ENCODE results near the gene MTHFD1L.

MTHFD1L gene

DNA sequence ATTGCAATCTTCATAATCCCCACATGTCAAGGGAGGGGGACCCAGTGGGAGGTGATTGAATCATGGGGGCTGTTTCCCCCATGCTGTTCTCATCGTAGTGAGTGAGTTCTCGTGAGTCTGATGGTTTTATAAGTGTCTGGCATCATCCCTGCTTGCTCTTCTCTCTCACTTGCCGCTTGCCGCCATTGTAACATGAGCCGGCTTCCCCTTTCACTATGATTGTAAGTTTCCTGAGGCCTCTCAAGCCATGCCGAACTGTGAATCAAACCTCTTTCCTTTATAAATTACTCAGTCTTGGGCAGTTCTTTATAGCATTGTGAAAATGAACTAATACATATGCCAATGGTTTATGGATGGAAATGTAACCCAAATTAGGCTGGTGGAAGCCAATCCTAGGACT is 264.8 kb downstream of the MTHFD1L start:
- TF ChIP-seq TAF1 (IDR thresholded peaks at IDR 0.05; ENCODE audit: borderline replicate concordance, insufficient read depth, low read length) = no peak
- TF ChIP-seq POLR2AphosphoS5 (IDR thresholded peaks at IDR 0.05; ENCODE audit: low read depth, low read length) = no peak
- no peak for TF ChIP-seq SIN3A (IDR thresholded peaks at IDR 0.05; ENCODE audit: borderline replicate concordance, insufficient read depth, low read length)
- no peak for TF ChIP-seq FOXP2 (optimal IDR thresholded peaks at IDR 0.05; ENCODE audit: borderline replicate concordance, extremely low read depth, extremely low read length, insufficient read depth)
- TF ChIP-seq, protein P1, sequence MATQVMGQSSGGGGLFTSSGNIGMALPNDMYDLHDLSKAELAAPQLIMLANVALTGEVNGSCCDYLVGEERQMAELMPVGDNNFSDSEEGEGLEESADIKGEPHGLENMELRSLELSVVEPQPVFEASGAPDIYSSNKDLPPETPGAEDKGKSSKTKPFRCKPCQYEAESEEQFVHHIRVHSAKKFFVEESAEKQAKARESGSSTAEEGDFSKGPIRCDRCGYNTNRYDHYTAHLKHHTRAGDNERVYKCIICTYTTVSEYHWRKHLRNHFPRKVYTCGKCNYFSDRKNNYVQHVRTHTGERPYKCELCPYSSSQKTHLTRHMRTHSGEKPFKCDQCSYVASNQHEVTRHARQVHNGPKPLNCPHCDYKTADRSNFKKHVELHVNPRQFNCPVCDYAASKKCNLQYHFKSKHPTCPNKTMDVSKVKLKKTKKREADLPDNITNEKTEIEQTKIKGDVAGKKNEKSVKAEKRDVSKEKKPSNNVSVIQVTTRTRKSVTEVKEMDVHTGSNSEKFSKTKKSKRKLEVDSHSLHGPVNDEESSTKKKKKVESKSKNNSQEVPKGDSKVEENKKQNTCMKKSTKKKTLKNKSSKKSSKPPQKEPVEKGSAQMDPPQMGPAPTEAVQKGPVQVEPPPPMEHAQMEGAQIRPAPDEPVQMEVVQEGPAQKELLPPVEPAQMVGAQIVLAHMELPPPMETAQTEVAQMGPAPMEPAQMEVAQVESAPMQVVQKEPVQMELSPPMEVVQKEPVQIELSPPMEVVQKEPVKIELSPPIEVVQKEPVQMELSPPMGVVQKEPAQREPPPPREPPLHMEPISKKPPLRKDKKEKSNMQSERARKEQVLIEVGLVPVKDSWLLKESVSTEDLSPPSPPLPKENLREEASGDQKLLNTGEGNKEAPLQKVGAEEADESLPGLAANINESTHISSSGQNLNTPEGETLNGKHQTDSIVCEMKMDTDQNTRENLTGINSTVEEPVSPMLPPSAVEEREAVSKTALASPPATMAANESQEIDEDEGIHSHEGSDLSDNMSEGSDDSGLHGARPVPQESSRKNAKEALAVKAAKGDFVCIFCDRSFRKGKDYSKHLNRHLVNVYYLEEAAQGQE (IDR thresholded peaks at IDR 0.05; ENCODE audit: insufficient read depth in 1 of 2, low read depth in 2 of 2, low read length in 2 of 2) = no peak

DNA sequence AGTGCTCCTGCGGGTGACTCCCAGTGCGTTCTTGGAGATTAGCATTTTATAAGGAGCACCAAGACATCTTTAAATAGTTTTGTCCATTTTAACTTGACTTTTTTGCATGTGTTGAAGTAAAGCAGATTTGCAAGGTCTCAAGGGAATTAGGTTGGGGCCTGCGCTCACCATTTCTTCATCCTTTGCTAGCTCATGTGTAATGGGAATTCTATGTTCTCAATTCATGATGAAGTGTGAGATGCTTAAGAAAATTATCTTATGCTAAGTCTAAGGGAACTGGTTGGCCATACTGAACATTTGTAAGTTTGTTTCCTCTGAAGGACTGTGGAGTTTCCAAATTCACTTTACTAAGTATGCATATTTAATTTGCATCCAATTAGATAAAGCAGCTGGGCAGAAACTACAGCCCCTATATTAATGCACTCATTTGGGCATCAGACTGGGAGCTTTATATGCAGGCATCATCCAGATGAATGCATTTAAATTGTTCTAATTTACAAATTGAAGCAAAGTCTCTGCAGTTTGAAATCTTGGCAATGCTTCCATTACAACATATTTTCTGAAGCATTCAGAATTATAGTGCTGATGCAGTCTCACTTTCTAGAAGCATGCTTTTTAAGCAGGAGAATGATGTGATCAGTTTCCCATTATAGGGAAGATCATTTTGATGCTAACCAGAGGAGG is 266.0 kb downstream of the MTHFD1L start:
- TF ChIP-seq, protein P1 (IDR thresholded peaks at IDR 0.05; ENCODE audit: insufficient read depth in 1 of 2, low read depth in 2 of 2, low read length in 2 of 2) = no peak
- TF ChIP-seq SIN3A (IDR thresholded peaks at IDR 0.05; ENCODE audit: borderline replicate concordance, insufficient read depth, low read length) (no peak), POLR2AphosphoS5 (IDR thresholded peaks at IDR 0.05; ENCODE audit: low read depth, low read length) (no peak), FOXP2 (optimal IDR thresholded peaks at IDR 0.05; ENCODE audit: borderline replicate concordance, extremely low read depth, extremely low read length, insufficient read depth) (no peak), TAF1 (IDR thresholded peaks at IDR 0.05; ENCODE audit: borderline replicate concordance, insufficient read depth, low read length) (no peak)

DNA sequence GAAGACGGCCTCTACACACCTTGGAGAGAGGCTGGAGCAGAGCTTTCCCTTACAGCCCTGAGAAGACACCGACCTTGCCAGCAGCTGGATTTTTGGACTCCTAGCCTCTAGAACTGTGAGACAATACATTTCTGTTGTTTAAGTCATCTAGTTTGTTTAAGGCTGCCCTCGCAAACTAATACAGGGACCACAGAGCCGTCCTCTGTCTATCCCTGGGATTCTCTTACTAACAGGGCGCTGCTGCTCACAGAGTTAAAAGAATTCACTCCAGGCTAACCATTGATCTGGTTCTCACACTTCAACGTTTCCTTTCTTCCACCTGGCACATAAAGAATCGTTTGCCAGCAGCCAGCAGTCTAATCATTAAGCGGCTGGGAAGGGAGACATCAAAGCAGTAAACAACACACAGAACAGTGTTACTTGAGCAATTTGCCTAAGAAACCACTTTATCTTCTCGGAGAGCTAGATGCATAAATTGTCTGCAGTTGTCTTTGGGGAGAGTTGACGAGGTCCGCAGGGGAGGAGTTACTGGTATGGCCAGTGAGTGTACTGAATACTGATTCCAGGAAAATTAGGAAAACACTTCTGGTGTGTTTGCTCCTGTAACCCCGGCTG is 270.7 kb downstream of the MTHFD1L start:
- no peak for TF ChIP-seq TAF1 (IDR thresholded peaks at IDR 0.05; ENCODE audit: borderline replicate concordance, insufficient read depth, low read length)

DNA sequence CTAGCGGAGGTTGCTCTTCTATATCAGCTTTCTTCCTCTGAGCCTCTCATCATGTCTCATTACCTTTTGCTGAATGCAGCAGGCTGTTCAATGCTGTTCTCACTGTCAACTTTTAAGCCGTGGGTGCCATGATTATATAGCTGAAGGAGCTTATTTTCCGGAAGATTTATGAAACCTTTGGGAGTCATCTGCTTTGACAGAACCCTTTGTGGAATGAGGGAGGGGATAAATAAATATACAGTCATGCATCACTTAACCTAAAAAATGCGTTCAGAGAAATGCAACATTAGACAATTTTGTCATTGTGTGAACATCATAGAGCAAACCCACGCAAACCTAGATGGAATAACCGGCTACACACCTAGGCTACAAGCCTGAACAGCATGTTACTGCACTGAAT is 272.0 kb downstream of the MTHFD1L start:
- TF ChIP-seq, protein P1 (IDR thresholded peaks at IDR 0.05; ENCODE audit: insufficient read depth in 1 of 2, low read depth in 2 of 2, low read length in 2 of 2) = no peak
- no peak for TF ChIP-seq TAF1 (IDR thresholded peaks at IDR 0.05; ENCODE audit: borderline replicate concordance, insufficient read depth, low read length)
- TF ChIP-seq SIN3A (IDR thresholded peaks at IDR 0.05; ENCODE audit: borderline replicate concordance, insufficient read depth, low read length) = no peak
- TF ChIP-seq FOXP2 (optimal IDR thresholded peaks at IDR 0.05; ENCODE audit: borderline replicate concordance, extremely low read depth, extremely low read length, insufficient read depth) = no peak
- TF ChIP-seq POLR2AphosphoS5 (IDR thresholded peaks at IDR 0.05; ENCODE audit: low read depth, low read length) = no peak

DNA sequence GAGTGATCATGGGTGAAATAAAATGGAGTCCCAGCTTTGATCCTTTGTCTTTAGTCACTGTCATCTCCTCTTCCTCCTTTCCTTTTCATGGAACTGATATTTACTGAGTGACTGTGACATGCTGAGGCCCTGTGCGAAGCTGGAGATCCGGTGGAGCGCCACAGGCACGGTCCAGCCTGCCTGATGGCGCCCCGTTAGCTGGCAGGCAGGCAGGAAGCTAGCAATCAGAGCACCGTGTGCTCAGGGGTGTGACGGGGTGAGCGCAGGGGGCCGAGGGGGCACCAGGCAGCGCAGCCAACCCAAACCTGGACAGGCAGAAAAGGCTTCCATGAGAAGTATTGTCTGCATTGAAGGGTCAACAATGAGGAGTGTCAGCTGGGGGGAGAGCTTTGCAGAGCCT is 274.0 kb downstream of the MTHFD1L start:
- TF ChIP-seq SIN3A (IDR thresholded peaks at IDR 0.05; ENCODE audit: borderline replicate concordance, insufficient read depth, low read length) (no peak), POLR2AphosphoS5 (IDR thresholded peaks at IDR 0.05; ENCODE audit: low read depth, low read length) (no peak), TAF1 (IDR thresholded peaks at IDR 0.05; ENCODE audit: borderline replicate concordance, insufficient read depth, low read length) (no peak), FOXP2 (optimal IDR thresholded peaks at IDR 0.05; ENCODE audit: borderline replicate concordance, extremely low read depth, extremely low read length, insufficient read depth) (no peak)
- TF ChIP-seq, protein P1 (IDR thresholded peaks at IDR 0.05; ENCODE audit: insufficient read depth in 1 of 2, low read depth in 2 of 2, low read length in 2 of 2) = no peak
